B cell (primary cell): ENCODE measurements around the gene ACSL1.

Experiments used
- EZH2 ChIP-seq: IDR thresholded peaks from 2 replicates; pipeline ENCODE4 v1.6.1; 2012; ENCODE audit warnings: borderline replicate concordance, low read depth, mild to moderate bottlenecking, moderate library complexity, low read length; ENCODE audit not compliant: insufficient read depth, poor library complexity, severe bottlenecking
- TF ChIP-seq, protein P1 (sequence below): fragments of 200-600 bp; IDR thresholded peaks from one replicate; pipeline ENCODE4 v1.8.0; 2022; ENCODE audit warnings: antibody characterized with exemption, mild to moderate bottlenecking

DNA sequence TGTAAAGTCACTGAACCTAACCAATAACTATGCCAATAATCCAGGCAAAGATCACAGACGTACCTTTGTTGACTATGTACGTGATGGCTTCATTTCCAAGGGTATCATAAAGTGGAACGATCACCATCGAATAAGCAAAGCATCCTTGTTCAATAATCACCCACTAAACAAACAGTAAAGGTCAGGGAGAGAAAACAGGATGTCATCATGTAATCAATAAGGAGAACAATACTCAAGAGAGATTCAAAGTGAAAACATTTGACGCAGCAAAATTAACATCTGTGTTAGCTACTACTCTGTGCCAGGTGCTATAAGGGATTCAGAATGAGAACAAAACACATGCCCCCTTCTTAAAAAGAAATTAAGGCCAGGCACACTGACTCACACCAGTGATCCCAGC lies 48.9 kb downstream of the ACSL1 start:
- TF ChIP-seq, protein P1, sequence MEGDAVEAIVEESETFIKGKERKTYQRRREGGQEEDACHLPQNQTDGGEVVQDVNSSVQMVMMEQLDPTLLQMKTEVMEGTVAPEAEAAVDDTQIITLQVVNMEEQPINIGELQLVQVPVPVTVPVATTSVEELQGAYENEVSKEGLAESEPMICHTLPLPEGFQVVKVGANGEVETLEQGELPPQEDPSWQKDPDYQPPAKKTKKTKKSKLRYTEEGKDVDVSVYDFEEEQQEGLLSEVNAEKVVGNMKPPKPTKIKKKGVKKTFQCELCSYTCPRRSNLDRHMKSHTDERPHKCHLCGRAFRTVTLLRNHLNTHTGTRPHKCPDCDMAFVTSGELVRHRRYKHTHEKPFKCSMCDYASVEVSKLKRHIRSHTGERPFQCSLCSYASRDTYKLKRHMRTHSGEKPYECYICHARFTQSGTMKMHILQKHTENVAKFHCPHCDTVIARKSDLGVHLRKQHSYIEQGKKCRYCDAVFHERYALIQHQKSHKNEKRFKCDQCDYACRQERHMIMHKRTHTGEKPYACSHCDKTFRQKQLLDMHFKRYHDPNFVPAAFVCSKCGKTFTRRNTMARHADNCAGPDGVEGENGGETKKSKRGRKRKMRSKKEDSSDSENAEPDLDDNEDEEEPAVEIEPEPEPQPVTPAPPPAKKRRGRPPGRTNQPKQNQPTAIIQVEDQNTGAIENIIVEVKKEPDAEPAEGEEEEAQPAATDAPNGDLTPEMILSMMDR = no peak
- TF ChIP-seq EZH2 = no peak
